Measurements from ENCODE around the gene BCL7B.
"Not testable (repeated sequence)": the region's sequence is repeated elsewhere in the genome, so short reads cannot be mapped to it uniquely, and the experiment has no call there.

Gene BCL7B

DNA sequence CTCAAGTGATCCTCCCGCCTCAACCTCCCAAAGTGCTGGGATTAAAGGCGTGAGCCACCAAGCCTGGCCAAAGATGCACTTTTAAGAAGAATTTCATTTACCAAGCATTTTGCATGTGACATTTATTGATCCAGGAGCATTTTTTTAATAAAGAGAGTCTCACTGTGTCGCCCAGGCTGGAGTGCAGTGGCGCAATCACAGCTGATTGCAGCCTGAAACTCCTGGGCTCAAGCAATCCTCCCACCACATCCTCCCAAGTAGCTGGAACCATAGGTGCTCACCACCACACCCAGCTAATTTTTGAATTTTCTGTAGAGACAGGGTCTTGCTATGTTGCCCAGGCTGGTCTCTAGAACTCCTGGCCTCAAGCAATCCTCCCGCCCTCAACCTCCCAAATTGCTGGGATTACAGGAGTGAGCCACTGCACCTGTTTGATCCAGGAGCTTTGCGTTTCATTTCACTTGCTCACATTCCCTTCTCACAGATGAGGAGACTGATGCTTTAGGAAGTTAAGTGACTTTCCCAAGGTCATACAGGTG, 25.2 kb upstream of the BCL7B start:
- no peak for ATAC-seq (ENCODE audit: low read depth)
- Mint-ChIP-seq H3K4me1 (peaks cover 10% of the 10 kb centered on the region), H3K9me3 (no peaks in the 10 kb centered on the region), H3K27me3 (no peaks in the 10 kb centered on the region), H3K36me3 (no peaks in the 10 kb centered on the region), H3K27ac (no peak overlapping the region), H3K4me3 (no peak overlapping the region)
- DNase-seq (ENCODE audit: low spot score in 2 of 2): no peak

DNA sequence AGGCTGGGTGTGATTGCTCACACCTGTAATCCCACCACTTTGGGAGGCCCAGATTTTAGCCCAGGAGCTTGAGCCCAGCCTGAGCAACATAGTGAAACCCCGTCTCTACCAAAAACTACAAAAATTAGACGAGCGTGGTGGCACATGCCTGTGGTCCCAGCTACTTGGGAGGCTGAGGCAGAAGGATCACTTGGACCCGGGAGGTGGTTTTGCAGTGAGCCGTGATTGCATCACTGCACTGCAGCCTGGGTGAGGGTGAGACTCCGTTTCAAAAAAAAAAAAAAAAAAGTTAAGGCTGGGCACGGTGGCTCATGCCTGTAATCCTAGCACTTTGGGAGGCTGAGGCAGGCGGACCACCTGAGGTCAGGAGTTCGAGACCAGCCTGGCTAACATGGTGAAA, 23.5 kb upstream of the BCL7B start:
- H3K4me3 Mint-ChIP-seq; DNase-seq (ENCODE audit: low spot score in 2 of 2); H3K27me3 Mint-ChIP-seq; ATAC-seq (ENCODE audit: low read depth); H3K27ac Mint-ChIP-seq; H3K36me3 Mint-ChIP-seq; H3K9me3 Mint-ChIP-seq: not testable (repeated sequence)
- peaks cover 16% of the 10 kb centered on the region for H3K4me1 Mint-ChIP-seq

DNA sequence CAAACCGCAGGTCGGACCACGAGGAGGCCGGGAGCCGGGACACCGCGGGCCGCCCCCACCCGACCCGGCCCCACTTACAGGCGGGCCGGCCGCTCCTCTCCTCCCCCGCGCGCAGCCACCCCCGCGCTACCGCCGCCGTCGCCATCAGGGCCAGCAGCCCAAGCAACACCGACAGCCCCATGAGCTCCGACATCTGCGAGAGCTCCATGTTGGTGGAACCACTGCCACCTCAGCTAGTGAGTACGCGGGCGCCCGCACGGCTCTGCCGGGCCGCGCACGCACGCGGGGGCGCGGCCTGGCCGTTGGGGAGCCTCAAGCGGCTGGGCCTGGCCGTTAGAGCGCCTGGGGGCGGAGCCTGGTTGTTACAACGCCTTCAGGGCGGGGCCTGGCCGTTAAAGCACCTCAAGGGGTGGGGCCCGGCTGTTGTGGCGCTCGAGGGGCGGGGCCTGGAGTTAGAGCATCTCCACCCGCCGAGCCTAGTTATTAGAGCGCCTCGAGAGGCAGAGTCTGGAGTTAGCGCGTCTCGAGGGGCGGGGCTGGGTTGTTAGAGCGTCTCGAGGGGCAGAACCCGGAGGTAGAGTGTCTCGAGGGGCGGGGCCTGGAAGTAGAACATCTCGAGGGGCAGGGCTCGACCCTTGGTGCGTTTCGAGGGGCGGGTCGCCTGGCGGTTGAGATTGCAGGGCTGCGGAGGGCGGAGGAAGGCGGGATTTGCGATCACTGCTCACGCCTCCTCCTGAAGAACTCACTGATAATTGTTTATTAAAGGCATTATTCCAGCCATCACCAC, 21.0 kb upstream of the BCL7B start, which contains the start of gene TBL2:
TBL2 (minus strand) TSS at position 238 of the 787 bp plus-strand sequence; CDS start at position 208, 30 bp downstream.
- Mint-ChIP-seq H3K27me3 (no peaks in the 10 kb centered on the region), H3K4me3 (peak within 1 kb of the TSS; percentile 91), H3K36me3 (peaks cover 3% of the 10 kb centered on the region), H3K27ac (peak within 1 kb of the TSS; percentile 93), H3K9me3 (no peaks in the 10 kb centered on the region), H3K4me1 (peaks cover 18% of the 10 kb centered on the region)
- ATAC-seq (ENCODE audit: low read depth): peak; percentile 84
- peak; percentile 97 to 99 for DNase-seq (ENCODE audit: low spot score in 2 of 2)

DNA sequence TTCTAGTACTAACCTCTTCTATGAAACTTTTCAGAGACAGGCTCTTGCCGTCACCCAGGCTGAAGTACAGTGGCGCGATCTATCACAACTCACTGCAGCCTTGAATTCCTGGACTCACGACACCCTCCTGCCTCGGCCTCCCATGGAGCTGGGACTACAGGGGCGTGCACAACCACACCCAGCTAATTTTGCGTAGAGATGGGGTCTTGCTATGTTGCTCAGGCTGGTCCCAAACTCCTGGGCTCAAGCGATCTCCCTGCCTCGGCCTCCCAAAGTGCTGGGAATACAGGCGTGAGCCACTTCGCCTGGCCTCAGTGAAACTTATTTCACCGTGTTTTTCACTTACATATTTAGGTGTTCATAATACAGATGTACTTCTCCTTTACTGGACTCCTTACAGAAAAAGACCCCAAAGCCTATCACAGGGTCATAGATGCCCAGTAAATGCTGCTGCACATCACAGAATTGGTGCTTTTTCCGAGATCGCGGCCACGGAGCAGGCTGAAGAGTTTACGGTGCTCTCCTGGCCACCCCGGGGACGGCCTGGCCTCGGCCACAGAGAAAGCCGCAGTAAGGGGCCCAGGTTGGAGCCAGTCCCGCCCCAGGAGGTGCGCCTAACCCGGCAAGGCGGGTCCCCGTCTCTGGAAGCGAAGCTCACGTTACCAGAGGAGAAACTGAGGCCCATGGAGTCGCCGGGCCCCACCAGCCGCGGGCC, 20.3 kb upstream of the BCL7B start:
- H3K36me3 Mint-ChIP-seq: peaks cover 3% of the 10 kb centered on the region
- peak overlapping the region; percentile 93 for H3K27ac Mint-ChIP-seq
- H3K4me1 Mint-ChIP-seq: peaks cover 18% of the 10 kb centered on the region
- H3K4me3 Mint-ChIP-seq: peak overlapping the region; percentile 91
- no peaks in the 10 kb centered on the region for H3K9me3 Mint-ChIP-seq
- ATAC-seq (ENCODE audit: low read depth): no peak
- no peak for DNase-seq (ENCODE audit: low spot score in 2 of 2)
- no peaks in the 10 kb centered on the region for H3K27me3 Mint-ChIP-seq

DNA sequence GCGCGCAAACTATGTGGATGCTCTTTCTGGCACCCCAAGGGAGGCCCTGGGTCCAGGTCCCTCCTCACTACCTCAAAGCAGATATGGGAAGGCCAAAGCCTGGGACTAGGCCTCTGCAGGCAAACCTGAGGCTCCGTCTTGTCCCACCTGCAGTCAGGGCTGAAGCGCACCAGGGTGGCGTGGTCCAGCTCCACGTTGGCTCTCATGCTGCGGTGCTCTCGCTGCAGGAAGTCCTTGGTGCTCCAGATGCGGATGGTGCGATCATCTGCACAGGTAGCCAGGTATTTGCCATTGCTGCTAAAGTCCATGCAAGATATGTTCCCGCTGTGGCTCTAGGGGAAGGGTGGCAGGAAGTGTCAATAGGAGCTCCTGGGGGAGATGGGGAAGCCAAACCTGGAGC, 16.3 kb upstream of the BCL7B start:
- Mint-ChIP-seq H3K9me3 (no peaks in the 10 kb centered on the region), H3K36me3 (peaks cover 21% of the 10 kb centered on the region), H3K4me1 (peaks cover 13% of the 10 kb centered on the region), H3K27me3 (no peaks in the 10 kb centered on the region), H3K27ac (no peak overlapping the region), H3K4me3 (no peak overlapping the region)
- no peak for ATAC-seq (ENCODE audit: low read depth)
- DNase-seq (ENCODE audit: low spot score in 2 of 2): no peak

DNA sequence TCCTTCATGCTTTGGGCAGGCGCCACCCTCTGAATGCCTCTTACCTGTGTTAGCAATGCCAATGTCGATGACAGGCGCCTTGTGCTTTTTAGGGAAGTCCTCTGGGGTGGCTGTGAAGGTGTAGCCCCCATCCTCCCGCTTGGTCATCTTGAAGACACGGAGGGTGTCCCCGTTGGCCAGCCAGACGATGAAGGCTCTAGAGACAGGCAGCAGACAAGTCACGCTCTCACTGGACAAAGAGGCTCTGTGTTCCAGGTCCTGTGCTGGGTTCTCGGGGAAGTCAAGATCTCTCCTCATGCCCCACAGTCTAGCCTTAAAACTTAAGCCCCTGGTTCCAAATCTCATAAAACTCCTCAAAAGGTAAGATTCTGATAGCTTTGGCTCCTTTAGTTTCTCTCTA, 15.8 kb upstream of the BCL7B start:
- H3K4me3 Mint-ChIP-seq: no peak overlapping the region
- peaks cover 21% of the 10 kb centered on the region for H3K36me3 Mint-ChIP-seq
- no peaks in the 10 kb centered on the region for H3K27me3 Mint-ChIP-seq
- no peak overlapping the region for H3K27ac Mint-ChIP-seq
- DNase-seq (ENCODE audit: low spot score in 2 of 2) (no peak), ATAC-seq (ENCODE audit: low read depth) (no peak)
- H3K4me1 Mint-ChIP-seq: peaks cover 13% of the 10 kb centered on the region
- H3K9me3 Mint-ChIP-seq: no peaks in the 10 kb centered on the region

DNA sequence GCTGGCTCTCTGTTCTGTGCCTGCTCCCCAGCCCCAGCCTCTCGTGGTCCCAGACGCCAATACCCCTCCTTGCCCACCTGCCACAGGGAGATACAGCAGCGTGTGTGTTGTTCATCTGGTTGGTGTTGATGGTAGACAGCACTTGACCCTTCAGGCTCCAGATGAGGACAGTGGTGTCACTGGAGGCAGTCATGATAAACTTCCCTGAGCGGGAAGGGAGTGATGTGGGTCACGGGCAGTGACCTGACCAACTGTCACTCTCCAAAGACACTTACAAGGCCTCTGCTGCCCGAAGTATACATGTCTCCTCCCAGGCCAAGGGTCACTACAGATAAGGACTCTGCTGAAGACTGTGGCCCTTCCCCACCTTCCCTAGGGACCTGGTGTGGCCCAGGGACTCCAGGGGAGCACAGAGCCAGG, 15.3 kb upstream of the BCL7B start:
- H3K9me3 Mint-ChIP-seq: no peaks in the 10 kb centered on the region
- H3K36me3 Mint-ChIP-seq: peaks cover 21% of the 10 kb centered on the region
- DNase-seq (ENCODE audit: low spot score in 2 of 2) (no peak), ATAC-seq (ENCODE audit: low read depth) (no peak)
- no peak overlapping the region for H3K27ac Mint-ChIP-seq
- no peak overlapping the region for H3K4me3 Mint-ChIP-seq
- no peaks in the 10 kb centered on the region for H3K27me3 Mint-ChIP-seq
- H3K4me1 Mint-ChIP-seq: peaks cover 11% of the 10 kb centered on the region

DNA sequence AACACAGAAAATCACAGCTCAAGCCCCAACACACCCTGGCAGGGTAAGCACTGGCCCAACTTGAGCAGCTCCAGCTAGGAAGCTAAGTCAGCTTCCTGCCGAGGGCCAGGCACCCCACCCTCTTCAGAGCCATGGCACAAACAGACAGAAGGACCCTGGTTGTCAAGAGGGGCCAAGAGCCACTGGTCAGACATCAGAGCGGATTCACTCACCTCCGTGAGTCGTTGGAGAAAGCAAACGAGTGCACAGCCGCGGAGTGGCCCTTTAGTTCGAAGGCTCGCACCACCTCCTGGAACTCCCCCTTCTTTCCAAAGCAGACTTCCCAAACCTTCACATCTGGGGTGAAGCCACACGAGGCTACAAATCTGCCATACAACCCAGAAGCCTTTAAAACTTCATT, 13.5 kb upstream of the BCL7B start:
- H3K4me3 Mint-ChIP-seq: no peak overlapping the region
- no peaks in the 10 kb centered on the region for H3K27me3 Mint-ChIP-seq
- peaks cover 9% of the 10 kb centered on the region for H3K4me1 Mint-ChIP-seq
- no peak for DNase-seq (ENCODE audit: low spot score in 2 of 2)
- no peak overlapping the region for H3K27ac Mint-ChIP-seq
- peaks cover 21% of the 10 kb centered on the region for H3K36me3 Mint-ChIP-seq
- no peaks in the 10 kb centered on the region for H3K9me3 Mint-ChIP-seq
- ATAC-seq (ENCODE audit: low read depth): no peak

DNA sequence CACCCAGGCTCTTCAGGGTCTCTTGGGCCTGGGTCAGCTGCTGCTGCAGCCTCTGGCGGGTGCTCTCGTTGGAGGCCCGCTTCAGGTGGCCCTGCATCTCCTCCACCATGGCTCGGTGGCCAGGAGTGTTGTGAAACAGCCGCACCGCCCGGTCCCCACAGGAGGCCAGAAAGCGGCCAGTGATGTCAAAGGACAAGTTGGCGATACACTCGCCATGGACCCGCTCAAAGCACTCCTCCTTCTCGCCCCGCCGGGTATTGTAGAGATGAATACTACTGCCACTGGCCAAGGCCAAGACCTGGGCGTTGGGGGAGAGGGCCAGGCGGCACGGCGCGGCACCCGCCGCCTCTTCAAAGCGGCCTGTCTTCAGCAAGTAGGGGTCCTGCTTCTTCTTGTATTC, 13.0 kb upstream of the BCL7B start:
- Mint-ChIP-seq H3K36me3 (peaks cover 21% of the 10 kb centered on the region), H3K4me1 (peaks cover 9% of the 10 kb centered on the region), H3K27me3 (no peaks in the 10 kb centered on the region), H3K4me3 (no peak overlapping the region), H3K9me3 (no peaks in the 10 kb centered on the region), H3K27ac (no peak overlapping the region)
- no peak for DNase-seq (ENCODE audit: low spot score in 2 of 2)
- ATAC-seq (ENCODE audit: low read depth): no peak

DNA sequence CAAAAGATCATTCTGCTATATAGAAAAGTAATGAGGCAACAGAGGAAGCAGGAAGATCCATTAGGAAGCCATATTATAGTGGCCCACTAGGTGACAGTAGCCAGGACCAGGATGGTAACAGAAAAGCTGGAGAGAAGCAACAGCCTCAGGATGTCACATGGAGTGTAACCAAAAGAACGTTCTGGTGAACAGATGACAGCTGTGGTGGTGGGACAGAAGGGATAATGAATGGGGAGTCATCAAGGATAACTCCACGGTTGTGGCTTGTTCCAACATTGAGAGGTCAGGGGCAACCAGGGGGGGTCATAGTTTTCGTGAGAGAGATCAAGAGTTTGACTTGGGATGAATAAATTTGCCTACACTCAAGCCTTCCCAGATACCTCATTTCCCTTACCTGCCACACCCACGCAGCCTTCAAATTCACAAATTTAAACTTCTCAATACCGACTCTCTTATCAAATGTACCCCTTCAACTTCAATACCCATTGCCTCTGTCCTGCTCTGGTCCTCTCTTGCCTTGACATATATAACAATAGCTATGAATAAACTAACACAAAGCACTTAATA, 11.6 kb upstream of the BCL7B start:
- H3K4me3 Mint-ChIP-seq: no peak overlapping the region
- peaks cover 19% of the 10 kb centered on the region for H3K36me3 Mint-ChIP-seq

DNA sequence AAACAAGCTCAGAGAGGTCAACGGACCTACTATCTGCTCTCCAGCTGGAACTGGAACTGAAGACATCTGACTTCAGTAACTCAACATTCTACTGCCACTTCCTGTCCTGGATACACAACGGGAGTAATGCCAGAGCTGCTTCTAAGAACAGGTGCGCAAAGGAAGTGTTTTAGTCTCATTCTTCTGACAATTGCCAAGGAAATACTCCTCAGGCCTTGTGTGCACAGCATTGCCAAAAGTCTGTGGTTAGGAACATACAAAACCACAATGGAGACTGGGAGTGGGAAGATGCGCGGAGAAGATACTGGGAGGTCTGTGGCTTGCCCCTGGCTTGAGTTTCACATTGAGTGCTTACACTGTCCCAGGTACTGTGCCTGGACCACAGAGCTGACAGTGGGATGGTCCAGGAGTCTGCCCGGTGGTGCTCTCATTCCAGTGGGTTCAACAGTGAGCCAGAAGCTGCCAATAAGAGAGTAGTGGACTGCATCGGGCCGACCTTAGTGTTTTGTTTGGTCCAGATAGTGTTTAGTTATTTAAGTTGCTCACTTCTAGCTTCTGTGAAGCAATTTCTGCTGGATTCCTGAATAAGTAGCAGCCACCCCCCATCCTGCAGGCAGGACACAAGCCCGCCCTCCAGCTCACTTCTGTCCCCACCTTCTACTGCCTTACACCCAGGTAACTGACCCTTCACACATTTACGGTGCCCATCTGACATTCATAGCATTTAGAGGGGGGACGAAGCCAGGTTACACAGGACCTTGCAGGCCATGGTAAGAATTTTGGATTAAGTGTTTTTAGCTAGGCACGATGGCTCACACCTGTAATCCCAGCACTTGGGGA, 10.6 kb upstream of the BCL7B start:
- Mint-ChIP-seq H3K4me1 (peaks cover 7% of the 10 kb centered on the region), H3K27me3 (no peaks in the 10 kb centered on the region), H3K4me3 (no peak overlapping the region), H3K36me3 (peaks cover 18% of the 10 kb centered on the region), H3K9me3 (no peaks in the 10 kb centered on the region), H3K27ac (no peak overlapping the region)
- no peak for ATAC-seq (ENCODE audit: low read depth)
- no peak for DNase-seq (ENCODE audit: low spot score in 2 of 2)

More for the DNA sequence above, 11.6 kb upstream of the BCL7B start:
- no peaks in the 10 kb centered on the region for H3K9me3 Mint-ChIP-seq
- no peak for ATAC-seq (ENCODE audit: low read depth)
- peaks cover 7% of the 10 kb centered on the region for H3K4me1 Mint-ChIP-seq
- H3K27me3 Mint-ChIP-seq: no peaks in the 10 kb centered on the region
- no peak overlapping the region for H3K27ac Mint-ChIP-seq
- no peak for DNase-seq (ENCODE audit: low spot score in 2 of 2)

DNA sequence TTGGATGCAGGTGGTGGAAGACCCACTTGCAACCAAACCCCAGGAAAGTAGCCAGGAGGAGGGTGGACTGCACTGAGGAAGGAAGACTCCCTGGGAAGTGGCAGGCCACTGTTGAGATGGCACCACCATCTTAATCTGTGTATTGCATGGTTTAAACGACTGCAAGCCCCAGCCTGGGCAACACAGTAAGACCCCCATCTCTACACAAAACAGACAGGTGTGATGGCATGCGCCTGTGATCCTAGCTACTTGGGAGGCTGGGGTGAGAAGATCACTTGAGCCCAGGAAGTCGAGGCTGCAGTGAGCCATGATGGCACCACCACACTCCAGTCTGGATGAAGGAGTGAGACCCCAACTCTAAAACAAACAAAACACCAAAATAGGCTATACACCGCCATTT, 9.7 kb upstream of the BCL7B start:
- Mint-ChIP-seq H3K4me1 (peaks cover 7% of the 10 kb centered on the region), H3K9me3 (no peaks in the 10 kb centered on the region), H3K27ac (no peak overlapping the region), H3K27me3 (no peaks in the 10 kb centered on the region), H3K36me3 (peaks cover 12% of the 10 kb centered on the region), H3K4me3 (no peak overlapping the region)
- ATAC-seq (ENCODE audit: low read depth) (no peak), DNase-seq (ENCODE audit: low spot score in 2 of 2) (no peak)

DNA sequence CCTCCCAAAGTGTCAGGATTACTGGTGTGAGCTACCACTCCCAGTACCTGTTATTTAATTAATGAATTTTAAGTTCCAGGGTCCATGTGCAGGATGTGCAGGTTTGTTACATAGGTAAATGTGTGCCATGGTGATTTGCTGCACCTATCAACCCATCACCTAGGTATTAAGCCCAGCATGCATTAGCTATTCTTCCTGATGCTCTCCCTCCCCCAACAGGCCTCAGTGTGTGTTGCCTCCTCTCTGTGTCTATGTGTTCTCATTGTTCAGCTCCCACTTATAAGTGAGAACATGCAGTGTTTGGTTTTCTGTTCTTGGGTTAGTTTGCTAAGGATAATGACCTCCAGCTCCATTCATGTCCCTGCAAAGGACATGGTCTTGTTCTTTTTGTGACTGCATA, 8.9 kb upstream of the BCL7B start:
- not testable (repeated sequence) for H3K27me3 Mint-ChIP-seq; ATAC-seq (ENCODE audit: low read depth); H3K4me1 Mint-ChIP-seq; H3K27ac Mint-ChIP-seq; DNase-seq (ENCODE audit: low spot score in 2 of 2); H3K9me3 Mint-ChIP-seq
- peak overlapping the region; percentile 81 for H3K4me3 Mint-ChIP-seq
- peaks cover 12% of the 10 kb centered on the region for H3K36me3 Mint-ChIP-seq
